HepG2 (cell line): ENCODE data around the gene FXN. TPM values are rescaled to one million over a fixed set of nuclear protein-coding genes. Genes with fewer than 3 reads are reported as not detected.
A peak's percentile ranks its signal among the peaks of the same experiment; 100 is the strongest.

Source experiments
- EP300 ChIP-seq, 3 experiments: sonication (generic) in 1 of 3; formaldehyde crosslinking in 1 of 3; IDR thresholded peaks; 2 replicates each; pipeline versions ENCODE4 v1.5.1 to v1.6.1; 2011 to 2020; ENCODE audit warnings: low read depth in 2 of 3, low read length in 2 of 3, borderline replicate concordance in 1 of 3, improper control_type of control experiment in 1 of 3, mild to moderate bottlenecking in 1 of 3, missing genetic modification reagents in 1 of 3, moderate library complexity in 1 of 3
- JDP2 ChIP-seq: sonication (generic); formaldehyde crosslinking; IDR thresholded peaks from 2 replicates; pipeline ENCODE4 v1.8.1; 2022; ENCODE audit warnings: missing genetic modification reagents, borderline replicate concordance
- RXRB ChIP-seq: IDR thresholded peaks from 2 replicates; pipeline ENCODE4 v1.6.1; 2016; ENCODE audit warnings: borderline replicate concordance, missing genetic modification reagents, missing compliant biosample characterization
- TEAD3 ChIP-seq: optimal IDR thresholded peaks from 2 replicates; pipeline ENCODE3; 2016; ENCODE audit warnings: borderline replicate concordance
- ZNF20 ChIP-seq: sonication (generic); formaldehyde crosslinking; IDR thresholded peaks from 2 replicates; pipeline ENCODE4 v1.4.0; 2020; ENCODE audit warnings: mild to moderate bottlenecking, moderate library complexity, missing genetic modification reagents
- ZNF33A ChIP-seq: sonication (generic); formaldehyde crosslinking; IDR thresholded peaks from 2 replicates; pipeline ENCODE4 v1.5.1; 2020; ENCODE audit warnings: missing genetic modification reagents, mild to moderate bottlenecking, moderate library complexity, borderline replicate concordance
- ZNF790 ChIP-seq: sonication (generic); formaldehyde crosslinking; IDR thresholded peaks from 2 replicates; pipeline ENCODE4 v1.8.0; 2022; ENCODE audit warnings: missing genetic modification reagents, mild to moderate bottlenecking, borderline replicate concordance
- polyA plus RNA-seq, 8 experiments: library from polyadenylated mRNA; depleted of rRNA in 3 of 8; stranded (reverse) in 7 of 8; unstranded in 1 of 8; fragments of >200 nt; fragmentation: Illumina TruSeq in 4 of 8; extraction: Trizol in 4 of 8; gene quantifications; 2 replicates each; pipeline versions ENCODE4 v1.2.1 to v1.2.3, GENCODE V29; 2011 to 2016; ENCODE audit warnings: low read depth in 4 of 8, missing spikeins in 1 of 8, mixed read lengths in 1 of 8; ENCODE audit not compliant: insufficient read depth in 1 of 8
- total RNA-seq, 5 experiments: library from RNA; depleted of rRNA; stranded (reverse); fragments of >200 nt; fragmentation: Illumina TruSeq; extraction: Trizol; gene quantifications; 2 replicates each; pipeline ENCODE4 v1.2.3, GENCODE V29; 2016; ENCODE audit warnings: low read depth in 1 of 5
- TF ChIP-seq, protein P1 (sequence below): sonication (generic); formaldehyde crosslinking; IDR thresholded peaks from 2 replicates; pipeline ENCODE4 v1.8.0; 2022; ENCODE audit warnings: mild to moderate bottlenecking, missing genetic modification reagents, moderate library complexity
- TF ChIP-seq, protein P2 (sequence below): sonication (generic); formaldehyde crosslinking; IDR thresholded peaks from 2 replicates; pipeline ENCODE4 v1.5.1; 2020; ENCODE audit warnings: missing genetic modification reagents, mild to moderate bottlenecking, borderline replicate concordance
- TF ChIP-seq, protein P3 (sequence below): fragments of 450-650 bp; IDR thresholded peaks from 2 replicates; pipeline ENCODE4 v1.6.1; 2017
- TF ChIP-seq, protein P4 (sequence below): sonication (generic); formaldehyde crosslinking; IDR thresholded peaks from 2 replicates; pipeline ENCODE4 v1.5.1; 2020; ENCODE audit warnings: mild to moderate bottlenecking, missing genetic modification reagents, borderline replicate concordance
- TF ChIP-seq, protein P5 (sequence below): sonication (generic); formaldehyde crosslinking; IDR thresholded peaks from 2 replicates; pipeline ENCODE4 v1.5.1; 2020; ENCODE audit warnings: missing genetic modification reagents, mild to moderate bottlenecking, borderline replicate concordance
- TF ChIP-seq, protein P6 (sequence below): sonication (generic); formaldehyde crosslinking; IDR thresholded peaks from 2 replicates; pipeline ENCODE4 v1.4.0; 2020; ENCODE audit warnings: missing genetic modification reagents, borderline replicate concordance
- TF ChIP-seq, protein P7 (sequence below): sonication (generic); formaldehyde crosslinking; IDR thresholded peaks from 2 replicates; pipeline ENCODE4 v1.8.1; 2023; ENCODE audit warnings: mild to moderate bottlenecking, missing genetic modification reagents

Gene FXN
- total and polyA plus RNA-seq, 2 of the 13 experiments (the other 11 are each of a cell fraction or from before 2014, with no cell fraction given), result 24.1 to 26.0 TPM

DNA sequence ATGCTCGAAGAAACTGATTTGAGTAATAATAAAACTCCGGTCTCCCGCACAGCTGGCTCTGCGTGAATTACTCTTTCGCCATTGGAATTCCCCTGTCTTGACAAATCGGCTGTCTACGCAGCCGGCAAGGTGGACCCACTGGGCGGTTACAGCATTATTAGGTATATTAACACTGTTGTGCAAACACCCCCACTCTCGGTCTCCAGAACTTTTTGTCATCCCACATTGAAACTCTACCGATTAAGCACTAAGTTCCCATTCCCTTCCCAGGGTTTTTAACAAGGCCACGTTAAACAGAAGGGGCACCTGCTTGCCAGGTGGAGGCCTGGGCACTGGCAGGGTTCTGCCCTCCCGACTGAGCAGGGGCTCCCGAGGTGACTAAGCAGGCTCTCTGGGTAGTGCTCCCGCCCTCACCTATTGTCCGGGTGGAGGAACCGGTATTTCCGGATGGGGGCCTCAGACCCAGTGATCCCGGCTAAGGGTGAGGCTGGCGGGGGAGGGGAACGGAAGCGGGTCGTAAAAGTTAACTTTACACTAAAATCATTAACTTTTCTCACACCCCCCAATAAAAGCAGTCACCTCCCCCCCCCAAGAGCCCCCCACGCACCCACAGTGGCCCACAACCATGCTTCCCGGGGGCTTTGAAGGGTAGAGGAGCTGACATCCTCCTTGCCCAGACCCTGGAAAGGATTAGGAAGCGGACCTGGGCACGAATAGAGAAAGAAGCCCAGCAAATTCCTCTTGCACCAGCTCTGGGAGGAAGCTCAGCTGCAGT lies 85.0 kb downstream of the FXN start (continued):
- TF ChIP-seq EP300 (IDR thresholded peaks at IDR 0.05; ENCODE audit: low read depth in 2 of 2, low read length in 2 of 2), result peak; percentile 13 to 74; a peak in 3 of 4 replicates
- TF ChIP-seq EP300 (CRISPR knock-in tag; IDR thresholded peaks at IDR 0.05; ENCODE audit: borderline replicate concordance), result peak; percentile 26; the same call in 1 of the 2 replicates
- TF ChIP-seq, protein P1, sequence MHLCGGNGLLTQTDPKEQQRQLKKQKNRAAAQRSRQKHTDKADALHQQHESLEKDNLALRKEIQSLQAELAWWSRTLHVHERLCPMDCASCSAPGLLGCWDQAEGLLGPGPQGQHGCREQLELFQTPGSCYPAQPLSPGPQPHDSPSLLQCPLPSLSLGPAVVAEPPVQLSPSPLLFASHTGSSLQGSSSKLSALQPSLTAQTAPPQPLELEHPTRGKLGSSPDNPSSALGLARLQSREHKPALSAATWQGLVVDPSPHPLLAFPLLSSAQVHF, result no peak
- TF ChIP-seq TEAD3, result peak; percentile 85
- 0 out of 2 replicates have a peak, but pooled peaks have one; percentile 45 for TF ChIP-seq ZNF33A (CRISPR knock-in tag)
- TF ChIP-seq, protein P2, sequence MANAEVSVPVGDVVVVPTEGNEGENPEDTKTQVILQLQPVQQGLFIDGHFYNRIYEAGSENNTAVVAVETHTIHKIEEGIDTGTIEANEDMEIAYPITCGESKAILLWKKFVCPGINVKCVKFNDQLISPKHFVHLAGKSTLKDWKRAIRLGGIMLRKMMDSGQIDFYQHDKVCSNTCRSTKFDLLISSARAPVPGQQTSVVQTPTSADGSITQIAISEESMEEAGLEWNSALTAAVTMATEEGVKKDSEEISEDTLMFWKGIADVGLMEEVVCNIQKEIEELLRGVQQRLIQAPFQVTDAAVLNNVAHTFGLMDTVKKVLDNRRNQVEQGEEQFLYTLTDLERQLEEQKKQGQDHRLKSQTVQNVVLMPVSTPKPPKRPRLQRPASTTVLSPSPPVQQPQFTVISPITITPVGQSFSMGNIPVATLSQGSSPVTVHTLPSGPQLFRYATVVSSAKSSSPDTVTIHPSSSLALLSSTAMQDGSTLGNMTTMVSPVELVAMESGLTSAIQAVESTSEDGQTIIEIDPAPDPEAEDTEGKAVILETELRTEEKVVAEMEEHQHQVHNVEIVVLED (CRISPR knock-in tag), result 0 out of 2 replicates have a peak, but pooled peaks have one; percentile 12
- no peak for TF ChIP-seq ZNF790 (CRISPR knock-in tag)
- TF ChIP-seq, protein P3, sequence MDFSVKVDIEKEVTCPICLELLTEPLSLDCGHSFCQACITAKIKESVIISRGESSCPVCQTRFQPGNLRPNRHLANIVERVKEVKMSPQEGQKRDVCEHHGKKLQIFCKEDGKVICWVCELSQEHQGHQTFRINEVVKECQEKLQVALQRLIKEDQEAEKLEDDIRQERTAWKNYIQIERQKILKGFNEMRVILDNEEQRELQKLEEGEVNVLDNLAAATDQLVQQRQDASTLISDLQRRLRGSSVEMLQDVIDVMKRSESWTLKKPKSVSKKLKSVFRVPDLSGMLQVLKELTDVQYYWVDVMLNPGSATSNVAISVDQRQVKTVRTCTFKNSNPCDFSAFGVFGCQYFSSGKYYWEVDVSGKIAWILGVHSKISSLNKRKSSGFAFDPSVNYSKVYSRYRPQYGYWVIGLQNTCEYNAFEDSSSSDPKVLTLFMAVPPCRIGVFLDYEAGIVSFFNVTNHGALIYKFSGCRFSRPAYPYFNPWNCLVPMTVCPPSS, result no peak
- 0 out of 2 replicates have a peak, but pooled peaks have one; percentile 41 for TF ChIP-seq ZNF20 (CRISPR knock-in tag)
- TF ChIP-seq JDP2, result no peak
- TF ChIP-seq, protein P4, sequence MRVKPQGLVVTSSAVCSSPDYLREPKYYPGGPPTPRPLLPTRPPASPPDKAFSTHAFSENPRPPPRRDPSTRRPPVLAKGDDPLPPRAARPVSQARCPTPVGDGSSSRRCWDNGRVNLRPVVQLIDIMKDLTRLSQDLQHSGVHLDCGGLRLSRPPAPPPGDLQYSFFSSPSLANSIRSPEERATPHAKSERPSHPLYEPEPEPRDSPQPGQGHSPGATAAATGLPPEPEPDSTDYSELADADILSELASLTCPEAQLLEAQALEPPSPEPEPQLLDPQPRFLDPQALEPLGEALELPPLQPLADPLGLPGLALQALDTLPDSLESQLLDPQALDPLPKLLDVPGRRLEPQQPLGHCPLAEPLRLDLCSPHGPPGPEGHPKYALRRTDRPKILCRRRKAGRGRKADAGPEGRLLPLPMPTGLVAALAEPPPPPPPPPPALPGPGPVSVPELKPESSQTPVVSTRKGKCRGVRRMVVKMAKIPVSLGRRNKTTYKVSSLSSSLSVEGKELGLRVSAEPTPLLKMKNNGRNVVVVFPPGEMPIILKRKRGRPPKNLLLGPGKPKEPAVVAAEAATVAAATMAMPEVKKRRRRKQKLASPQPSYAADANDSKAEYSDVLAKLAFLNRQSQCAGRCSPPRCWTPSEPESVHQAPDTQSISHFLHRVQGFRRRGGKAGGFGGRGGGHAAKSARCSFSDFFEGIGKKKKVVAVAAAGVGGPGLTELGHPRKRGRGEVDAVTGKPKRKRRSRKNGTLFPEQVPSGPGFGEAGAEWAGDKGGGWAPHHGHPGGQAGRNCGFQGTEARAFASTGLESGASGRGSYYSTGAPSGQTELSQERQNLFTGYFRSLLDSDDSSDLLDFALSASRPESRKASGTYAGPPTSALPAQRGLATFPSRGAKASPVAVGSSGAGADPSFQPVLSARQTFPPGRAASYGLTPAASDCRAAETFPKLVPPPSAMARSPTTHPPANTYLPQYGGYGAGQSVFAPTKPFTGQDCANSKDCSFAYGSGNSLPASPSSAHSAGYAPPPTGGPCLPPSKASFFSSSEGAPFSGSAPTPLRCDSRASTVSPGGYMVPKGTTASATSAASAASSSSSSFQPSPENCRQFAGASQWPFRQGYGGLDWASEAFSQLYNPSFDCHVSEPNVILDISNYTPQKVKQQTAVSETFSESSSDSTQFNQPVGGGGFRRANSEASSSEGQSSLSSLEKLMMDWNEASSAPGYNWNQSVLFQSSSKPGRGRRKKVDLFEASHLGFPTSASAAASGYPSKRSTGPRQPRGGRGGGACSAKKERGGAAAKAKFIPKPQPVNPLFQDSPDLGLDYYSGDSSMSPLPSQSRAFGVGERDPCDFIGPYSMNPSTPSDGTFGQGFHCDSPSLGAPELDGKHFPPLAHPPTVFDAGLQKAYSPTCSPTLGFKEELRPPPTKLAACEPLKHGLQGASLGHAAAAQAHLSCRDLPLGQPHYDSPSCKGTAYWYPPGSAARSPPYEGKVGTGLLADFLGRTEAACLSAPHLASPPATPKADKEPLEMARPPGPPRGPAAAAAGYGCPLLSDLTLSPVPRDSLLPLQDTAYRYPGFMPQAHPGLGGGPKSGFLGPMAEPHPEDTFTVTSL (CRISPR knock-in tag), result peak; percentile 64; the same call in 1 of the 2 replicates
- TF ChIP-seq, protein P5, sequence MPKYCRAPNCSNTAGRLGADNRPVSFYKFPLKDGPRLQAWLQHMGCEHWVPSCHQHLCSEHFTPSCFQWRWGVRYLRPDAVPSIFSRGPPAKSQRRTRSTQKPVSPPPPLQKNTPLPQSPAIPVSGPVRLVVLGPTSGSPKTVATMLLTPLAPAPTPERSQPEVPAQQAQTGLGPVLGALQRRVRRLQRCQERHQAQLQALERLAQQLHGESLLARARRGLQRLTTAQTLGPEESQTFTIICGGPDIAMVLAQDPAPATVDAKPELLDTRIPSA, result no peak
- TF ChIP-seq, protein P6, sequence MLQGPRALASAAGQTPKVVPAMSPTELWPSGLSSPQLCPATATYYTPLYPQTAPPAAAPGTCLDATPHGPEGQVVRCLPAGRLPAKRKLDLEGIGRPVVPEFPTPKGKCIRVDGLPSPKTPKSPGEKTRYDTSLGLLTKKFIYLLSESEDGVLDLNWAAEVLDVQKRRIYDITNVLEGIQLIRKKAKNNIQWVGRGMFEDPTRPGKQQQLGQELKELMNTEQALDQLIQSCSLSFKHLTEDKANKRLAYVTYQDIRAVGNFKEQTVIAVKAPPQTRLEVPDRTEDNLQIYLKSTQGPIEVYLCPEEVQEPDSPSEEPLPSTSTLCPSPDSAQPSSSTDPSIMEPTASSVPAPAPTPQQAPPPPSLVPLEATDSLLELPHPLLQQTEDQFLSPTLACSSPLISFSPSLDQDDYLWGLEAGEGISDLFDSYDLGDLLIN, result no peak
- TF ChIP-seq, protein P7, sequence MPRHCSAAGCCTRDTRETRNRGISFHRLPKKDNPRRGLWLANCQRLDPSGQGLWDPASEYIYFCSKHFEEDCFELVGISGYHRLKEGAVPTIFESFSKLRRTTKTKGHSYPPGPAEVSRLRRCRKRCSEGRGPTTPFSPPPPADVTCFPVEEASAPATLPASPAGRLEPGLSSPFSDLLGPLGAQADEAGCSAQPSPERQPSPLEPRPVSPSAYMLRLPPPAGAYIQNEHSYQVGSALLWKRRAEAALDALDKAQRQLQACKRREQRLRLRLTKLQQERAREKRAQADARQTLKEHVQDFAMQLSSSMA, result no peak
- TF ChIP-seq RXRB (CRISPR knock-in tag), result peak; percentile 87
